SIG-M5 treated with dmso at 0.1 percent for 504 hours (cell line): ENCODE measurements around the gene IL17C.

Source experiments
- DNase-seq: peaks from one replicate; lab custom pipeline; 2025; ENCODE audit not compliant: unreplicated experiment; lab: John Stamatoyannopoulos, UW

IL17C gene

GRCh38 chr16:88626646-88627045, 11.7 kb upstream of the IL17C start:
- no peak for DNase-seq

- no peak for DNase-seq
Observed at GRCh38 chr16:88627531-88628411, 10.6 kb upstream of the IL17C start.

GRCh38 chr16:88628512-88628974, 9.8 kb upstream of the IL17C start:
- no peak for DNase-seq

GRCh38 chr16:88629835-88630234, 8.5 kb upstream of the IL17C start:
- DNase-seq: no peak

- DNase-seq: no peak
Observed at GRCh38 chr16:88630433-88630832, 7.9 kb upstream of the IL17C start.

- DNase-seq: no peak
Observed at GRCh38 chr16:88630941-88631340, 7.4 kb upstream of the IL17C start.

- DNase-seq: no peak
Observed at GRCh38 chr16:88631384-88631783, 7.0 kb upstream of the IL17C start.

GRCh38 chr16:88631920-88632586, 6.3 kb upstream of the IL17C start:
- no peak for DNase-seq

- DNase-seq: no peak
Observed at GRCh38 chr16:88632587-88632930, 5.8 kb upstream of the IL17C start.

- no peak for DNase-seq
Observed at GRCh38 chr16:88633684-88634140, 4.7 kb upstream of the IL17C start.

- peak; percentile 13 for DNase-seq
Observed at GRCh38 chr16:88634141-88634993, 4.0 kb upstream of the IL17C start.

GRCh38 chr16:88634994-88635670, 3.2 kb upstream of the IL17C start:
- no peak for DNase-seq

- DNase-seq: no peak
Observed at GRCh38 chr16:88635671-88636319, 2.6 kb upstream of the IL17C start.

- DNase-seq: no peak
Observed at GRCh38 chr16:88636488-88637265, 1.7 kb upstream of the IL17C start.

GRCh38 chr16:88639231-88640038, 1.1 kb downstream of the IL17C start:
- no peak for DNase-seq

GRCh38 chr16:88640039-88640495, 1.7 kb downstream of the IL17C start:
- DNase-seq: no peak

GRCh38 chr16:88640498-88641247, 2.3 kb downstream of the IL17C start:
- no peak for DNase-seq
